T-helper 1 cell treated with Interleukin-12 subunit alpha and Interleukin-12 subunit beta and Interleukin-4 antibody, amounts not matched to agents 30 μg/mL and 1 μg/mL, for 36 hours (primary cell): Measurements from ENCODE around the gene EFCAB6.

Experiments
- H3K27ac Mint-ChIP-seq: one replicate; pipeline ENCODE4 v1.8.0; 2021; ENCODE audit warnings: mild to moderate bottlenecking, mixed read lengths
- H3K27me3 Mint-ChIP-seq: one replicate; pipeline ENCODE4 v1.8.0; 2021; ENCODE audit warnings: low read depth, mixed read lengths
- H3K36me3 Mint-ChIP-seq: one replicate; pipeline ENCODE4 v1.8.0; 2021; ENCODE audit warnings: low read depth, mixed read lengths
- H3K4me1 Mint-ChIP-seq: one replicate; pipeline ENCODE4 v1.8.0; 2021; ENCODE audit warnings: low read depth, mixed read lengths
- H3K4me3 Mint-ChIP-seq: one replicate; pipeline ENCODE4 v1.8.0; 2021; ENCODE audit warnings: mild to moderate bottlenecking, moderate library complexity, mixed read lengths
- H3K9me3 Mint-ChIP-seq: one replicate; pipeline ENCODE4 v1.8.0; 2021; ENCODE audit warnings: mixed read lengths

Gene EFCAB6

DNA sequence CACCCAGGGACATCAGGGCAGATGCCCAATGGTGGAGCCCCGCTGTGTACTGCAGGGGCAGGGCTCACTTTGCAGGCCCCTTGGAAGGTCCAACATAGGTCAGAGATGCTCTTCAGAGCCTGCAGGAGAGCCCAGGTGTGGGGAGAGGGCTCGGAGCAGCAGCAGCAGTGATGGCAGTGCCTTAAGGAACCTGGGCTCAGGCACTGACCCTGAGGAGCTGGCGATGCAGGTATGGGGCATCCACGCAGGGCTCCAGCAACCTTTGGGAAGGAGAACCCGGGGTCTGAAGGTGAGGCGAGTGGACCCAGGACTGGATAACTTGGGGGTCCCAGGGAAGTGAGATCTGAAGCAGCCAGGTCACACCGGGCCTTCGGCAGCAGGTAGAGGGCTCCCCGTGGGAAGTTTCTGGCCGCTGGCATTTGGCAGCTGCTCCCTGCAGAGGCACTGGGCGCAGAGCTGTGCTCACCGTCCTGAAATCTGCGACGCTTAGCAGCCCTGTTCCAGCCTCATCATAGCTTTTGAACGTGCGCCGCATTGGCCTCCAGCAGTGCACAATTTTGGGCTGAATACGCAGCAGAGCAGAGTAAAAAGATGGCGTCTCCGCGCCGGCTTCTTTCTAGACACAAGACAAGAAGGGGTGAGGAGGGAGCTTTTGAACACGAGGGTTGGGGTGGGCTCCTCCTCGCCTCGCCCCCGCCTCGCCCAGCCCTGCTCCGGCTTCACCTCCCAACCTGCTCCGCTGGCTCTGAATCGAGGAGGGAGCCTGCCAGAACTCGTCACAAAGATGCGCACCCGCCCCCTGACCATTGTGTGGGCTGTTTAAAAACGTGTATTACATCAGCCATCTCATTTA, 281.5 kb downstream of the EFCAB6 start:
- H3K9me3 Mint-ChIP-seq = no peaks in the 10 kb centered on the region
- H3K4me1 Mint-ChIP-seq = no peaks in the 10 kb centered on the region
- H3K36me3 Mint-ChIP-seq = no peaks in the 10 kb centered on the region
- no peaks in the 10 kb centered on the region for H3K27me3 Mint-ChIP-seq
- no peak overlapping the region for H3K27ac Mint-ChIP-seq
- H3K4me3 Mint-ChIP-seq = no peak overlapping the region

DNA sequence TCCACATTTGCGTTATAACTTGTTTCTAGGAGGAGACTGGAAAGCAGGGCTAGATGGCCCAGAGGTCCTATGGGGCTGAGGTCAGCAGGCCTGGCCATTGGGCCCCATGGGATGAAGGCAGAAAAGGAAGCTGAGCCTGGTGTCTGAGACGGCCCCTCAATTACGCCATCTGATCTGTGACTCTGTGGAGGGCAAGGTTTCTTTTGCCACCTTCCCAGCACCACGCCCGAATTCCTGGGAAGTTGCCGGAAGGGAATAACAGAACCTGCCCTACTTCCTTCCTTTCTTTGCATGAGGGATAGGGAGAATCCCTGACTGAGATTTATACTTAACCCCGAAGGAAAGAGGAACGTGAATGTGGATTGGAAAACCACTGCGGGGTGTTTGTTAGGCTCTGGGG, 282.2 kb downstream of the EFCAB6 start:
- H3K9me3 Mint-ChIP-seq = no peaks in the 10 kb centered on the region
- no peaks in the 10 kb centered on the region for H3K27me3 Mint-ChIP-seq
- H3K36me3 Mint-ChIP-seq = no peaks in the 10 kb centered on the region
- H3K27ac Mint-ChIP-seq = no peak overlapping the region
- no peaks in the 10 kb centered on the region for H3K4me1 Mint-ChIP-seq
- no peak overlapping the region for H3K4me3 Mint-ChIP-seq

- no peaks in the 10 kb centered on the region for H3K27me3 Mint-ChIP-seq
Measured at GRCh38 chr22:43529461-43529860, 282.6 kb downstream of the EFCAB6 start.

DNA sequence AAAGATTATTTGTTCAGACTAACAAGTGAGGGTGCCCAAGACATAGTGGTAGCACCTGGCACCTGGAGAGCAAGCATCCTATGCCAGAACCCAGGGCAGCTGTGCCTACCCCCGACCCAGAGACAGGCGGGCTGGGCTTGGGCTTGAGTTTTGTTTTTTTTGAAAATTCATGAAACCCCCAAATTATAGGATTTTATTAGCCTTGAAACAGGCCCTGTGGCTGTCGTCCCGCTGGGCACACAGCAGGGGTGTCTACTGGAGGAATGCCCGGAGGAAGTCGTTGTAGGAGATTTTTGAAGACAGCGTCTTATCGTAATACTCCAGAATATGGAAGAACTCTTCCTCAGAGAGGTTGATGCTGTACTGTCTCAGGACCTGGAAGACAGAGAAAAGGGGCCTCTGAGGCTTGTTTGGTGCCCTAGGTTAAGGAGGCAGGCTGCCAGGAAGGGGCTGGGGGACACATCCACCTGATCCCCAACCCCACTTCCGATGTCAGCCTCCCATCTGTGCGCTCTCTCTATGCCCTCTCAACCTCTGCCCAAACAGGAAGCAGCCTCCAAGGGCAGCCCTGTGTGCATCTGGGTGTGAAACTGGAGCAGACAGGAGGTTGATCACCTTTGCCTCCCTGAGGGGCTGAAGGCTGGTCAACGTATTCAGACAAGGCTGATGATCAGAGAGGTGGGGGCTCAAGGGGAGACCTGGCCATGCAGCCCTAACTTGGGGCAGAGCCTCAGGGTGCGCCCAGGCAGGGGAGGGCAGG, 283.3 kb downstream of the EFCAB6 start:
- Mint-ChIP-seq H3K27ac (no peak overlapping the region), H3K27me3 (no peaks in the 10 kb centered on the region), H3K9me3 (no peaks in the 10 kb centered on the region), H3K4me3 (no peak overlapping the region), H3K4me1 (no peaks in the 10 kb centered on the region), H3K36me3 (no peaks in the 10 kb centered on the region)

More at GRCh38 chr22:43529461-43529860, 282.6 kb downstream of the EFCAB6 start:
- no peak overlapping the region for H3K4me3 Mint-ChIP-seq
- H3K4me1 Mint-ChIP-seq = no peaks in the 10 kb centered on the region
- no peaks in the 10 kb centered on the region for H3K9me3 Mint-ChIP-seq
- no peak overlapping the region for H3K27ac Mint-ChIP-seq
- H3K36me3 Mint-ChIP-seq = no peaks in the 10 kb centered on the region

DNA sequence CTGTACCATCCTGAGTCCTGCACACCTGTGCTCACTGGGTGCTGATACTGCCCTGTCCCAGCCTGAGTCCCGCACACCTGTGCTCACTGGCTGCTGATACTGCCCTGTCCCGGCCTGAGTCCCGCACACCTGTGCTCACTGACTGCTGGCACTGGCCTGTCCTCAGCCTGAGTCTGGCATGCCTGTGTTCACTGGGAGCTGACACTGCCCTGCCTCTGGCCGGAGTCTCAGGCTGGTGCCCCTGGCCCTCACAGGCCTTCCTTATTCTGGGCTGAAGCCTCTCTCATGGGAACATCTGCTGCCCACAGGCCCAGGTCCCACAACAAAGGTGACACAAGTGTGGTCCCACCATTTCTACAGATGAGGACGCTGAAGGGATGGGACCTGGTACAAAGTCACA, 285.2 kb downstream of the EFCAB6 start:
- no peaks in the 10 kb centered on the region for H3K36me3 Mint-ChIP-seq
- H3K27ac Mint-ChIP-seq = no peak overlapping the region

GRCh38 chr22:43526117-43526655, 285.9 kb downstream of the EFCAB6 start:
- H3K27ac Mint-ChIP-seq = no peak overlapping the region
- no peaks in the 10 kb centered on the region for H3K4me1 Mint-ChIP-seq
- no peaks in the 10 kb centered on the region for H3K9me3 Mint-ChIP-seq
- H3K27me3 Mint-ChIP-seq = no peaks in the 10 kb centered on the region
- no peak overlapping the region for H3K4me3 Mint-ChIP-seq
- no peaks in the 10 kb centered on the region for H3K36me3 Mint-ChIP-seq

More for the DNA sequence above, 285.2 kb downstream of the EFCAB6 start:
- no peaks in the 10 kb centered on the region for H3K4me1 Mint-ChIP-seq
- no peaks in the 10 kb centered on the region for H3K27me3 Mint-ChIP-seq
- no peaks in the 10 kb centered on the region for H3K9me3 Mint-ChIP-seq
- H3K4me3 Mint-ChIP-seq = no peak overlapping the region

GRCh38 chr22:43521716-43522115, 290.4 kb downstream of the EFCAB6 start:
- H3K36me3 Mint-ChIP-seq = no peaks in the 10 kb centered on the region
- no peak overlapping the region for H3K4me3 Mint-ChIP-seq
- no peaks in the 10 kb centered on the region for H3K27me3 Mint-ChIP-seq
- H3K27ac Mint-ChIP-seq = no peak overlapping the region
- H3K4me1 Mint-ChIP-seq = peaks cover 3% of the 10 kb centered on the region
- no peaks in the 10 kb centered on the region for H3K9me3 Mint-ChIP-seq

DNA sequence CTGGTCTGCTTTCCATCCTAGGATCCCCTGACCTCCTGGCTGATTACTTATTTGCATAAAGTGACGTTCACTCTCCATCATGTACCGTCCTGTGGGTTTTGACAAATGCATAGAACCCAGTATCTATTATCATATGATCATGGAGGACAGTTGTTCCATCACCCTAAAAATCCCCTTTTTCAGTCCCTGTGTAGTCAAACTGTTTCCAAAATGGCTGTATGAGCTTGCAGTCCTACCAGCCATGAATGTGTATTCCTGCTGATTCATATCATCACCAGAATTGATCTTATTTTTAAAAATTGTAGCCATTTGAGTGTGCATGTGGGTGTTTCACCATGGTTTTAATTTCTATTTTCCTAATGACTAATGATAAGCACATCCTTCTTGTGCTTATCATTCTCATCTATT, 291.5 kb downstream of the EFCAB6 start:
- Mint-ChIP-seq H3K27me3 (no peaks in the 10 kb centered on the region), H3K36me3 (no peaks in the 10 kb centered on the region), H3K4me1 (peaks cover 3% of the 10 kb centered on the region), H3K4me3 (no peak overlapping the region), H3K9me3 (no peaks in the 10 kb centered on the region), H3K27ac (no peak overlapping the region)

- Mint-ChIP-seq H3K27me3 (no peaks in the 10 kb centered on the region), H3K36me3 (no peaks in the 10 kb centered on the region), H3K9me3 (no peaks in the 10 kb centered on the region), H3K27ac (no peak overlapping the region), H3K4me1 (peaks cover 3% of the 10 kb centered on the region), H3K4me3 (no peak overlapping the region)
Measured at GRCh38 chr22:43516996-43517635, 295.0 kb downstream of the EFCAB6 start.

GRCh38 chr22:43516386-43516785, 295.7 kb downstream of the EFCAB6 start:
- Mint-ChIP-seq H3K27me3 (no peaks in the 10 kb centered on the region), H3K9me3 (no peaks in the 10 kb centered on the region), H3K27ac (no peak overlapping the region), H3K36me3 (no peaks in the 10 kb centered on the region), H3K4me1 (peaks cover 3% of the 10 kb centered on the region), H3K4me3 (no peak overlapping the region)

- H3K27ac Mint-ChIP-seq = no peak overlapping the region
Measured at GRCh38 chr22:43515902-43516301, 296.2 kb downstream of the EFCAB6 start.

DNA sequence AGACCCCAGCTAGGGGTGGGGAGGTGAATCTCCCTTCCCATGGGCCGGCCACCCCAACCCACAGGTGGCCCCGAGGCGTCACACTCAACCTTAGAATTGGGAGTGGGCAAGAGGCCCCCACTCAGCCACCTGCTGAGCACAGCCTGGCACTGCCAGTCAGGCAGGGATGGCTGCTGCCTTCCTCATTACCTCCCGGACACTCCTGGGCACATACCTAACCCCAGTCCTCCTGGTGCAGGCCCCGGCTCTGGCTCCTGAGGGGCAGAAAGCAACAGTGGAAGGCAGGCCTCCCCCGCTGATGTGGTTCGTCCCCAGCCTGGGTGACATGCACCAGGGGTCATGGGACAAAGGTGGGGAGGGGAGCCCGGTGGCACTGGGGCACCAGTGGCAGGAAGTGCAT, 296.7 kb downstream of the EFCAB6 start:
- Mint-ChIP-seq H3K4me1 (peaks cover 1% of the 10 kb centered on the region), H3K27ac (no peak overlapping the region), H3K36me3 (no peaks in the 10 kb centered on the region), H3K9me3 (no peaks in the 10 kb centered on the region), H3K4me3 (no peak overlapping the region), H3K27me3 (no peaks in the 10 kb centered on the region)

More at GRCh38 chr22:43515902-43516301, 296.2 kb downstream of the EFCAB6 start:
- Mint-ChIP-seq H3K27me3 (no peaks in the 10 kb centered on the region), H3K36me3 (no peaks in the 10 kb centered on the region), H3K4me3 (no peak overlapping the region), H3K9me3 (no peaks in the 10 kb centered on the region), H3K4me1 (peaks cover 3% of the 10 kb centered on the region)

DNA sequence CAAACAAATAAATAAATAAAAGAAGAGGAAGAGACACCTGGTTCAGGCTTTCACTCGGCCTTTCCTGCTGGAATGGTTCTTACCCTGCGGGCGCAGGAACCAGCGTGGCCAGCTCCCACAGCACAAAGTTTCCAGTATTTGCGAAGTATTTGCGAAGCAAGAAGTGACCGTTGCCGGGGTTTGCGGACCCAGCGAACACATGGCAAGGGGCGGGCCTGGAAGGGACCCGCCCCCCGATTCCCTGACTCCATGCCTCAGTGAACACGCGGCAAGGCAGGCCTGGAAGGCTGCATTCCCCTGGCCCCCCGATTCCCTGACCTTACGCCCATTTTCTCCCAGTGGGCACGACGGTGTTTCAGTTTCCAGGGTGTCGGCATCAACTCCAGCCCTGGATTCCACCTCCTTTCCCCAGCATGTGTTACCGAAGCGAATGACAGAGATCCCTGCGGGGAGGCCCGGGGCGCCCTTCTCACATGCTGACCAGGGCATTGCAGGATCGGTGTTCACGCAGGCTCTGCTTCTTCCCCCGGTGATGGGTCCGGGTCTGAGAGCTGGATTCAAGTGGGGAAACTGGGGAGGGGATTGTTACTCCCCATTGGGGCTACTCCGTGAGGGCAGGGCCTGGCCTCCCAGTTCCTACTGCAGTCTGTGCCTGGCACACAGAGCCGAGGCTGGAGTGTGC, 297.5 kb downstream of the EFCAB6 start:
- no peaks in the 10 kb centered on the region for H3K9me3 Mint-ChIP-seq
- no peak overlapping the region for H3K27ac Mint-ChIP-seq
- no peaks in the 10 kb centered on the region for H3K36me3 Mint-ChIP-seq
- no peaks in the 10 kb centered on the region for H3K27me3 Mint-ChIP-seq
- H3K4me3 Mint-ChIP-seq = no peak overlapping the region
- no peaks in the 10 kb centered on the region for H3K4me1 Mint-ChIP-seq

- no peaks in the 10 kb centered on the region for H3K27me3 Mint-ChIP-seq
- H3K4me3 Mint-ChIP-seq = no peak overlapping the region
- H3K4me1 Mint-ChIP-seq = no peaks in the 10 kb centered on the region
- H3K36me3 Mint-ChIP-seq = no peaks in the 10 kb centered on the region
- no peak overlapping the region for H3K27ac Mint-ChIP-seq
- H3K9me3 Mint-ChIP-seq = no peaks in the 10 kb centered on the region
Measured at GRCh38 chr22:43512279-43512678, 299.8 kb downstream of the EFCAB6 start.
